Stomach smooth muscle (tissue), 2 donors: ENCODE data around the gene ZFX.

ENCODE experiments used
- H3K27ac ChIP-seq: one replicate; pipeline ENCODE4 v1.7.0; 2013; ENCODE audit warnings: mild to moderate bottlenecking, low read length, inconsistent platforms
- H3K27me3 ChIP-seq, 2 donors: one replicate each; pipeline ENCODE4 v1.7.0; 2013; ENCODE audit warnings: low read length in 2 of 2; ENCODE audit not compliant: insufficient read depth in 2 of 2, control insufficient read depth in 1 of 2
- H3K36me3 ChIP-seq, 2 donors: one replicate each; pipeline ENCODE4 v1.7.0; 2013; ENCODE audit warnings: low read length in 2 of 2; ENCODE audit not compliant: control insufficient read depth in 2 of 2, insufficient read depth in 2 of 2
- H3K4me1 ChIP-seq: one replicate; pipeline ENCODE4 v1.7.0; 2013; ENCODE audit warnings: low read length; ENCODE audit not compliant: control insufficient read depth, insufficient read depth
- H3K4me3 ChIP-seq, 2 donors: one replicate each; pipeline ENCODE4 v1.7.0; 2013; ENCODE audit warnings: low read length in 2 of 2
- H3K9ac ChIP-seq, 2 donors: one replicate each; pipeline ENCODE4 v1.7.0; 2013; ENCODE audit warnings: low read length in 2 of 2, mild to moderate bottlenecking in 1 of 2
- H3K9me3 ChIP-seq, 2 donors: one replicate each; pipeline ENCODE4 v1.7.0; 2013; ENCODE audit warnings: low read length in 2 of 2; ENCODE audit not compliant: control insufficient read depth in 2 of 2
- donor health status: healthy.
- donor health status: Pancreatic carcinoma.

The ZFX gene

DNA sequence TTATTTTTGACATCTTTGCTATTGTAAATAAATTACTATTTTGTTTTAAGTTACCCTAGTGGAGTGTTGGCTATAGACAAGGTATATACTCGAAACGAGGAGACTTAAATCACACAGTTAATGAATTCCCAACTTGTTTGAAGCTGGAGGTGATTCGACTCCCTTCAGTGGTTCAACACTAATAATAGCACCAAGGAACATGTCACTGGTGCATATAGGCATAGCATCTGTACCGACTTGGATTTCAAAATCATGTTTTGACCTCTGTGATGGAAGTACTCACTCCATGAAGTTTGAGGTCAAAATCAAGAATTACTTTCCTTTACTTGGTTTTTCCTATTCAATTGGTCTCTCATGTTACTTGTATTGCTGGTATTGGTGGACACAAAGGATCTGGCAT is 66.5 kb downstream of the ZFX start:
- Histone ChIP-seq H3K36me3 (peaks cover 2 to 8% of the 10 kb centered on the region in 2 donors), H3K27me3 (no peaks in the 10 kb centered on the region), H3K9ac (no peak overlapping the region), H3K27ac (no peak overlapping the region), H3K4me1 (no peaks in the 10 kb centered on the region), H3K9me3 (no peaks in the 10 kb centered on the region), H3K4me3 (no peak overlapping the region)

- no peak overlapping the region for H3K4me3 ChIP-seq
- no peak overlapping the region for H3K9ac ChIP-seq
- no peaks in the 10 kb centered on the region for H3K9me3 ChIP-seq
These were observed 67.3 kb downstream of the ZFX start for GRCh38 chrX:24216827-24217226.

GRCh38 chrX:24219320-24219719 is 69.8 kb downstream of the ZFX start:
- Histone ChIP-seq H3K36me3 (peaks cover 0 to 2% of the 10 kb centered on the region in 2 donors), H3K4me3 (no peak overlapping the region), H3K27me3 (no peaks in the 10 kb centered on the region), H3K4me1 (no peaks in the 10 kb centered on the region), H3K9ac (no peak overlapping the region), H3K9me3 (no peaks in the 10 kb centered on the region), H3K27ac (no peak overlapping the region)

More at GRCh38 chrX:24216827-24217226, 67.3 kb downstream of the ZFX start:
- Histone ChIP-seq H3K27me3 (no peaks in the 10 kb centered on the region), H3K4me1 (no peaks in the 10 kb centered on the region), H3K27ac (no peak overlapping the region), H3K36me3 (peaks cover 0 to 6% of the 10 kb centered on the region in 2 donors)

GRCh38 chrX:24221872-24222271 is 72.3 kb downstream of the ZFX start:
- no peak overlapping the region for H3K27ac ChIP-seq
- H3K27me3 ChIP-seq: no peaks in the 10 kb centered on the region
- H3K9me3 ChIP-seq: no peaks in the 10 kb centered on the region
- no peak overlapping the region for H3K9ac ChIP-seq
- no peak overlapping the region for H3K4me3 ChIP-seq
- H3K4me1 ChIP-seq: no peaks in the 10 kb centered on the region
- no peaks in the 10 kb centered on the region for H3K36me3 ChIP-seq

DNA sequence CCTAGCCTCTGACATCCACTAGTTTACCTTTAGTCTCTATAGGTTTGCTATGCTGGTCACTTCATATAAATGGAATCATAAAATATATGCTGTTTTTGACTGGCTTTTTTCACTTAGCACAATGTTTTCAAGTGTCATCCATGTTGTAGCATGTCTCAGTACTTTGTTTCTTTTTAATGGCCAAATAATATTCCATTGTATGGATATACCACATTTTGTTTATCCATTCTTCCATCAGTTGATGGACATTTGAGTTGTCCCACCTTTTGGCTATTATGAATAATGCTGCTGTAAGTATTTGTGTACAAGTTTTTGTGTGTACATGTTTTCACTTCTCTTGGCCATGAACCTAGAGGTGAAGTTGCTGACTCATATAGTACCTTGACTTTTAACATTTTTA is 75.7 kb downstream of the ZFX start:
- H3K27me3 ChIP-seq: no peaks in the 10 kb centered on the region
- no peaks in the 10 kb centered on the region for H3K9me3 ChIP-seq
- H3K4me3 ChIP-seq: no peak overlapping the region
- H3K27ac ChIP-seq: no peak overlapping the region
- no peak overlapping the region for H3K9ac ChIP-seq
- H3K4me1 ChIP-seq: no peaks in the 10 kb centered on the region
- H3K36me3 ChIP-seq: no peaks in the 10 kb centered on the region

DNA sequence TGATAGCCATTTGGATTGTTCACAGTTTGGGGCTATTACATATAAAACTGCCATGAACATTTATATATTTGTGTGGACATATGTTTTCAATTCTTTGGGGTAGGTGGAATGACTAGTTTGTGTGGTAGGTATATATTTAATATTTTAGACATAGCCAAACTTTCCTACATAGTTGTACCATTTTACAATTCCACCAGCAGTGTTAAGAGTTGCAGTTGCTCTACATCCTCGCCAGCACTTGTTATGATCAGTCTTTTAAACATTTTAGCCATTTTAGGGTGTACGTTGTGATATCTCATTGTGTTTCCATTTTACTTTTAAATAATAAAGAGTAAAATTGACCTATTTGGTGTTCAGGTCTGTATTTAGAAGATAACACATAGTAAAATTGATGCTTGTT is 76.6 kb downstream of the ZFX start:
- no peak overlapping the region for H3K9ac ChIP-seq
- no peaks in the 10 kb centered on the region for H3K27me3 ChIP-seq
- no peak overlapping the region for H3K27ac ChIP-seq
- no peaks in the 10 kb centered on the region for H3K4me1 ChIP-seq
- no peaks in the 10 kb centered on the region for H3K36me3 ChIP-seq
- no peak overlapping the region for H3K4me3 ChIP-seq
- H3K9me3 ChIP-seq: no peaks in the 10 kb centered on the region

DNA sequence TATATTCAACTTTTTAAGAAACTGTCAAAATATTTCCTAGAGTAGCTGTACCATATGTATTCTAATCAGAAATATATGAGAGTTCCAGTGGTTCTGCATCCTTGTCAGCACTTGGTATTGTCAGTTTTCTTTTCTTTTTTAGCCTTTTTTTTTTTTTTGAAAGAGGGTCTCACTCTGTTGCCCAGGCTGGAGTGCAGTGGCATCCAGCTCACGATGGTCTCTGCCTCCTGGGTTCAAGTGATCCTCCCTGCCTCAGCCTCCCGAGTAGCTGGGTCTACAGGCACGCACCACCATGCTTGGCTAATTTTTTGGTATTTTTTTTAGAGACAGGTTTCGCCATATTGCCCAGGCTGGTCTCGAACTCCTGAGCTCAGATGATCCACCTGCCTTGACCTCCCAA is 79.1 kb downstream of the ZFX start:
- Histone ChIP-seq H3K27ac (no peak overlapping the region), H3K4me1 (no peaks in the 10 kb centered on the region), H3K4me3 (no peak overlapping the region), H3K9me3 (no peaks in the 10 kb centered on the region), H3K36me3 (no peaks in the 10 kb centered on the region), H3K9ac (no peak overlapping the region), H3K27me3 (no peaks in the 10 kb centered on the region)

GRCh38 chrX:24229400-24229879 is 79.9 kb downstream of the ZFX start:
- Histone ChIP-seq H3K27ac (no peak overlapping the region), H3K4me1 (no peaks in the 10 kb centered on the region), H3K9me3 (no peaks in the 10 kb centered on the region), H3K9ac (no peak overlapping the region), H3K4me3 (no peak overlapping the region), H3K36me3 (no peaks in the 10 kb centered on the region), H3K27me3 (no peaks in the 10 kb centered on the region)

- H3K9ac ChIP-seq: no peak overlapping the region
- no peaks in the 10 kb centered on the region for H3K36me3 ChIP-seq
- peak overlapping the region; percentile 6 for H3K27ac ChIP-seq
- H3K4me3 ChIP-seq: no peak overlapping the region
- no peaks in the 10 kb centered on the region for H3K4me1 ChIP-seq
- no peaks in the 10 kb centered on the region for H3K9me3 ChIP-seq
- H3K27me3 ChIP-seq: no peaks in the 10 kb centered on the region
These were observed 80.4 kb downstream of the ZFX start for GRCh38 chrX:24229976-24230375.

DNA sequence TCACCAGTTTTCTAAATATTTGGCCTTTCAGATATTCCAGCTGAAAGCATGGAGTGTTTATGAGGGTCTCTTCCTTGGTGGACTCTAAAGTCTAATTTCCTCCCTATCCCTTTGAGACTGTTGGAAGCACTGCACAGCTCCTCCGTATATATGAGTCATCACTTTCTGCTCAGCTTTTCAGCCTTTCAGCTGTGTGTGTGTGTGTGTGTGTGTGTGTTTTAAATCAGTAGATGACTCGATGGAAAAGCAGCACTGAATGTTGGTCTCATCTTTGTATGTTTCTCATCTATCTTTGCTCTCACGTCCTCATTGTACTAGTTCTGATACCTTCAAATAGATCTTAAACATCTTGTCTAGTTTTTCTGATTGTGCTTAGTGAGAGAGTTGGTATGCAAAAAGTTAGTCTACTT is 81.6 kb downstream of the ZFX start:
- no peak overlapping the region for H3K4me3 ChIP-seq
- H3K27ac ChIP-seq: no peak overlapping the region
- H3K9me3 ChIP-seq: no peaks in the 10 kb centered on the region
- no peaks in the 10 kb centered on the region for H3K27me3 ChIP-seq
- H3K9ac ChIP-seq: no peak overlapping the region
- no peaks in the 10 kb centered on the region for H3K36me3 ChIP-seq
- no peaks in the 10 kb centered on the region for H3K4me1 ChIP-seq

DNA sequence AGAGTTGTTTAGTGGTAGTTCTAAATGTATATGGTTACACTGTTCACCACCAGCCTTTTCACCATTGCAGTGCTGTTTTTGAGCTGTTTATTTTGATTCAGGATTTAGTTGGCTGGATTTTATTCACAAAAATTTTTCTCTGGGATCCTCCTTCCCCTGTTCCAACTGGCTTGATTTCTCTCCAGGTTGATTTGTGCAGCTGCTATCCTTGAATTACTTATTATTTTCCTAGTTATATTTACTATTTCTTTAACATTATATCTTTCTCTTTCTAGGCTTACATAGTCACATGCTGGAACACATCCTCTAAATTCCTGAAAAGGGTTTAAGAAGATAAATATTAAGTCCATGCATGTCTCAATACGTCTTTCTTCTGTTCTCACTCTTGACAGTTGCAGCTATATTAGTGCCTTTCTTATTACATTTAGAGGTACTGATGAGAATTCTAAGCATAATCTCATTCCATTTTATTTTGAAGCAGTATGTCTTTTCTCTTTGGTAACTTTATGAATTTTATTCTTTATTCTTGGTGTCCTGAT is 82.2 kb downstream of the ZFX start:
- Histone ChIP-seq H3K36me3 (no peaks in the 10 kb centered on the region), H3K27ac (no peak overlapping the region), H3K4me3 (no peak overlapping the region), H3K4me1 (no peaks in the 10 kb centered on the region), H3K9ac (no peak overlapping the region), H3K9me3 (no peaks in the 10 kb centered on the region), H3K27me3 (no peaks in the 10 kb centered on the region)
